Measurements from ENCODE around the gene NEURL1. TPM values are rescaled to one million over a fixed set of nuclear protein-coding genes. Genes with fewer than 3 reads are reported as not detected.
A peak's percentile ranks its signal among the peaks of the same experiment; 100 is the strongest.

The NEURL1 gene
- total RNA-seq, 4 donors from 2014 or later: 40.4 to 51.8 (median 45.8) TPM

- H3K36me3 ChIP-seq: no peaks in the 10 kb centered on the region
- peak in 1 of 3 donors; percentile 58 for DNase-seq
- H3K27ac ChIP-seq: no peak overlapping the region
- no peaks in the 10 kb centered on the region for H3K4me1 ChIP-seq
- no peak for TF ChIP-seq POLR2A (IDR thresholded peaks at IDR 0.05)
- TF ChIP-seq, protein P1, sequence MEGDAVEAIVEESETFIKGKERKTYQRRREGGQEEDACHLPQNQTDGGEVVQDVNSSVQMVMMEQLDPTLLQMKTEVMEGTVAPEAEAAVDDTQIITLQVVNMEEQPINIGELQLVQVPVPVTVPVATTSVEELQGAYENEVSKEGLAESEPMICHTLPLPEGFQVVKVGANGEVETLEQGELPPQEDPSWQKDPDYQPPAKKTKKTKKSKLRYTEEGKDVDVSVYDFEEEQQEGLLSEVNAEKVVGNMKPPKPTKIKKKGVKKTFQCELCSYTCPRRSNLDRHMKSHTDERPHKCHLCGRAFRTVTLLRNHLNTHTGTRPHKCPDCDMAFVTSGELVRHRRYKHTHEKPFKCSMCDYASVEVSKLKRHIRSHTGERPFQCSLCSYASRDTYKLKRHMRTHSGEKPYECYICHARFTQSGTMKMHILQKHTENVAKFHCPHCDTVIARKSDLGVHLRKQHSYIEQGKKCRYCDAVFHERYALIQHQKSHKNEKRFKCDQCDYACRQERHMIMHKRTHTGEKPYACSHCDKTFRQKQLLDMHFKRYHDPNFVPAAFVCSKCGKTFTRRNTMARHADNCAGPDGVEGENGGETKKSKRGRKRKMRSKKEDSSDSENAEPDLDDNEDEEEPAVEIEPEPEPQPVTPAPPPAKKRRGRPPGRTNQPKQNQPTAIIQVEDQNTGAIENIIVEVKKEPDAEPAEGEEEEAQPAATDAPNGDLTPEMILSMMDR (IDR thresholded peaks at IDR 0.05): no peak
- H3K9me3 ChIP-seq: no peaks in the 10 kb centered on the region
- no peaks in the 10 kb centered on the region for H3K27me3 ChIP-seq
- no peak overlapping the region for H3K4me3 ChIP-seq
Measured at GRCh38 chr10:103504181-103504783, 10.8 kb downstream of the NEURL1 start.

GRCh38 chr10:103506061-103506460, 12.6 kb downstream of the NEURL1 start:
- H3K27ac ChIP-seq: no peak overlapping the region
- no peaks in the 10 kb centered on the region for H3K36me3 ChIP-seq
- H3K27me3 ChIP-seq: no peaks in the 10 kb centered on the region
- TF ChIP-seq, protein P1 (IDR thresholded peaks at IDR 0.05): no peak
- no peak for TF ChIP-seq POLR2A (IDR thresholded peaks at IDR 0.05)
- no peaks in the 10 kb centered on the region for H3K4me1 ChIP-seq
- H3K9me3 ChIP-seq: no peaks in the 10 kb centered on the region
- peak in 1 of 3 donors; percentile 34 for DNase-seq
- no peak overlapping the region for H3K4me3 ChIP-seq

DNA sequence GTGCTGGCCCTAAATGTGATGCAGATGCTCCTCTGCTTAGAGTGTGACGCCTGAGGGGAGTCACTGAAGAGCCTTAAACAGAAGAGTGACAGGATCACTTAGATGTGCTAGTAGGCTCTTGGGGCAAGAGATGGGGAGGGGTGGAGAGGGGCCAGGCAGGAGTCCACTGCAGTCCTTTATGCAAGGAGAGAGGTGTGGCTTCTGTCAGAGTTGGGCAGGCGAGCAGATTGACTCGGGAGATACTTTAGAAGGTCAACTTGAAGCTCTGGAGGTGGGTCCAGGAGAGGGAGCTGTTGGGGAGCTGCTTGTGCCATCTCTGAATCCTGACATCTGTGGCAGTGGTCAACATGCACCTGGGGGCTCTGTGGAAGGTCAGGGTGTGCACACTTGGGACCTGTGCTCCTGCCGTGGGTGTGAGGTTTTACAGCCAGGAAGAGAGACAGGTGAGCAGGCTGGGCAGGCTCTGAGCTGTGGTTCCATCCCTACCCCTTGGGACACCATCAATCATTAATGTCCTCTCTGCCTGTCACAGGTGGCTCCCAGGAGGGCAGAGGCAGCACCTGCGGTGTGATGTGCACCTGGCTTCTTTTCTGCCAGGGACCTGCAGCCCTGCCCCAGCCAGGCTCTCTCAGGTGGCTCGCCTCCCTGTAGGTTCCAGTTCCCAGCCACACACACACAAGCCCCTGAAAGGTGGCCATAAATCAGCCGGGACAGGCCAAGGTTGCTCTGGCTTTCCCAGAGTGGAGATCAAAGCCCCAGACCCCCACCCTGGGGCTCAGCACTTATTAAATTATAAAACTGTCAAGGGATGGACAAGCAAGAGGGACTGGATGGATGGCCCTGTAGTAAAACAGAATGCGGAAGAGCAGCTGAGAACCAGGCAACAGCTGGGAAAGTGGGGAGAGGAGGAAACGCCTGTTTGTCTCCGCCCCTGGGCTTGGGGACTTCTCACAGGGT, 14.0 kb downstream of the NEURL1 start:
- Histone ChIP-seq H3K36me3 (no peaks in the 10 kb centered on the region), H3K4me3 (no peak overlapping the region), H3K27ac (peak overlapping the region in 1 of 4 donors; percentile 53), H3K9me3 (no peaks in the 10 kb centered on the region), H3K4me1 (peaks cover 0 to 2% (median 0%) of the 10 kb centered on the region in 4 donors), H3K27me3 (no peaks in the 10 kb centered on the region)
- peak in 1 of 3 donors; percentile 48 for DNase-seq
- TF ChIP-seq POLR2A (IDR thresholded peaks at IDR 0.05): no peak
- TF ChIP-seq, protein P1 (IDR thresholded peaks at IDR 0.05): no peak

GRCh38 chr10:103510046-103510685, 16.7 kb downstream of the NEURL1 start:
- H3K4me1 ChIP-seq: peaks cover 0 to 26% (median 2%) of the 10 kb centered on the region in 4 donors
- H3K27ac ChIP-seq: no peak overlapping the region
- no peaks in the 10 kb centered on the region for H3K9me3 ChIP-seq
- no peaks in the 10 kb centered on the region for H3K36me3 ChIP-seq
- TF ChIP-seq, protein P1 (IDR thresholded peaks at IDR 0.05): no peak
- no peak for TF ChIP-seq POLR2A (IDR thresholded peaks at IDR 0.05)
- peak in 1 of 3 donors; percentile 35 for DNase-seq
- H3K4me3 ChIP-seq: no peak overlapping the region
- H3K27me3 ChIP-seq: no peaks in the 10 kb centered on the region

Measured in Peyer's patch (tissue), 4 donors.